ENCODE results near the gene TGIF1.

- TF ChIP-seq CTCF (conservative IDR thresholded peaks at IDR 0.05; ENCODE audit: low read length) (no peak), EZH2phosphoT487 (IDR thresholded peaks at IDR 0.05; ENCODE audit: borderline replicate concordance, low read depth, low read length) (no peak)
Observed at GRCh38 chr18:3463051-3463450, 13.1 kb downstream of the TGIF1 start.
